Measurements from ENCODE around the gene ZNF446.

DNA sequence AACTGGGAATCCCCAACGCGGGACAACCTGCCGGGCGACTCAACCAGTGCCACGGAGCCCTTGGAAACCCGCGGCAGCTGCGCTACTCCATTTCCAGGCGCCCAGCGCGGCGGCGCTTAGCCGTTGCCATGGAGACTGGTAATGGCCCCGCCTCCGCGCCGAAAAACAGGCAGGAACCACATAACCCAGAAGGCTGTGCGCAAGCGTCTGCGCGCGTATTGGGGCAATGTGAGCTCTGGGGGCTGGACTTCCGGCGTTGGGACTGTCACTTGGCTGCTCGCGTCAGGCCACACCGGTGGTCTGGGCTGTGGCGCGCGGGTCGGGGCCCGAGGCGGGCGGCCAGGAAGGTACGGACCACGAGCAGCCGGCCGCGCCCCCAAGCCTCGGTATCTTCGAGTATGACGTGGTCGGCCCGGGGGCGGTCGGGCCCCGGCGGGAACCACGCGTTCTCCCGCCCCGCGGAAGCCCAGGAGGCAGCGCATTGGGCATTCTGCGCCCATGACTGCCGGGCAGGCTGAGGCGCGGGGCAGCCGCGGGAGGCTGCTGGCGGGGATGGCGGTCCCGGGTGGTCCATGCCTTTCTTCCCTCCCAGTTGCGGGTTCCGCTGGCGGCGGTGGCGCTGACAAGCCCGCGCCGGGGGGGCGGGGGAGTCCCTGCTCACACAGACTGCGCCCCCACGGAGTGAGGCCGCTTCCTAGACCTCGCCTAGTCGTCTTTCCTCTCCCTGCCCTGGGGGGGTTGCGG lies 24.6 kb upstream of the ZNF446 start, which contains the start of gene ZNF324B:
- TF ChIP-seq, protein P1, sequence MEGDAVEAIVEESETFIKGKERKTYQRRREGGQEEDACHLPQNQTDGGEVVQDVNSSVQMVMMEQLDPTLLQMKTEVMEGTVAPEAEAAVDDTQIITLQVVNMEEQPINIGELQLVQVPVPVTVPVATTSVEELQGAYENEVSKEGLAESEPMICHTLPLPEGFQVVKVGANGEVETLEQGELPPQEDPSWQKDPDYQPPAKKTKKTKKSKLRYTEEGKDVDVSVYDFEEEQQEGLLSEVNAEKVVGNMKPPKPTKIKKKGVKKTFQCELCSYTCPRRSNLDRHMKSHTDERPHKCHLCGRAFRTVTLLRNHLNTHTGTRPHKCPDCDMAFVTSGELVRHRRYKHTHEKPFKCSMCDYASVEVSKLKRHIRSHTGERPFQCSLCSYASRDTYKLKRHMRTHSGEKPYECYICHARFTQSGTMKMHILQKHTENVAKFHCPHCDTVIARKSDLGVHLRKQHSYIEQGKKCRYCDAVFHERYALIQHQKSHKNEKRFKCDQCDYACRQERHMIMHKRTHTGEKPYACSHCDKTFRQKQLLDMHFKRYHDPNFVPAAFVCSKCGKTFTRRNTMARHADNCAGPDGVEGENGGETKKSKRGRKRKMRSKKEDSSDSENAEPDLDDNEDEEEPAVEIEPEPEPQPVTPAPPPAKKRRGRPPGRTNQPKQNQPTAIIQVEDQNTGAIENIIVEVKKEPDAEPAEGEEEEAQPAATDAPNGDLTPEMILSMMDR (IDR thresholded peaks at IDR 0.05; ENCODE audit: borderline replicate concordance, extremely low read depth, low read length, poor library complexity, severe bottlenecking): no peak
- no peak for TF ChIP-seq EZH2 (IDR thresholded peaks at IDR 0.05; ENCODE audit: borderline replicate concordance, low read depth, low read length, severe bottlenecking)

Data from DND-41 (cell line).